NOMO-1 treated with dmso at 0.1 percent for 144 hours (cell line): ENCODE data around the gene ADAM12.
"Not testable (repeated sequence)": the region's sequence is repeated elsewhere in the genome, so short reads cannot be mapped to it uniquely, and the experiment has no call there.

Experiments used
- DNase-seq: peaks from one replicate; lab custom pipeline; 2025; ENCODE audit not compliant: unreplicated experiment; lab: John Stamatoyannopoulos, UW

Gene ADAM12

GRCh38 chr10:126375926-126376554 is 12.2 kb downstream of the ADAM12 start:
- no peak for DNase-seq

- DNase-seq = no peak
Observed at GRCh38 chr10:126375299-126375698, 13.0 kb downstream of the ADAM12 start.

GRCh38 chr10:126374435-126374834 is 13.8 kb downstream of the ADAM12 start:
- no peak for DNase-seq

GRCh38 chr10:126373972-126374371 is 14.3 kb downstream of the ADAM12 start:
- no peak for DNase-seq

- no peak for DNase-seq
Observed at GRCh38 chr10:126373147-126373546, 15.1 kb downstream of the ADAM12 start.

- no peak for DNase-seq
Observed at GRCh38 chr10:126372396-126372795, 15.9 kb downstream of the ADAM12 start.

- DNase-seq = no peak
Observed at GRCh38 chr10:126369125-126369710, 19.1 kb downstream of the ADAM12 start.

- DNase-seq = no peak
Observed at GRCh38 chr10:126357169-126357568, 31.1 kb downstream of the ADAM12 start.

- no peak for DNase-seq
Observed at GRCh38 chr10:126353666-126354065, 34.6 kb downstream of the ADAM12 start.

GRCh38 chr10:126352453-126352852 is 35.8 kb downstream of the ADAM12 start:
- no peak for DNase-seq

GRCh38 chr10:126351021-126351420 is 37.3 kb downstream of the ADAM12 start:
- no peak for DNase-seq

- DNase-seq = no peak
Observed at GRCh38 chr10:126350216-126350992, 37.9 kb downstream of the ADAM12 start.

- DNase-seq = no peak
Observed at GRCh38 chr10:126349676-126350075, 38.6 kb downstream of the ADAM12 start.

- no peak for DNase-seq
Observed at GRCh38 chr10:126349101-126349500, 39.2 kb downstream of the ADAM12 start.

GRCh38 chr10:126343496-126343895 is 44.8 kb downstream of the ADAM12 start:
- DNase-seq = not testable (repeated sequence)

- DNase-seq = no peak
Observed at GRCh38 chr10:126342680-126343079, 45.6 kb downstream of the ADAM12 start.

GRCh38 chr10:126341491-126341890 is 46.8 kb downstream of the ADAM12 start:
- DNase-seq = no peak

- no peak for DNase-seq
Observed at GRCh38 chr10:126337251-126337810, 50.9 kb downstream of the ADAM12 start.

- no peak for DNase-seq
Observed at GRCh38 chr10:126336801-126337200, 51.5 kb downstream of the ADAM12 start.

GRCh38 chr10:126334272-126334671 is 54.0 kb downstream of the ADAM12 start:
- no peak for DNase-seq

GRCh38 chr10:126332576-126332975 is 55.7 kb downstream of the ADAM12 start:
- DNase-seq = no peak

GRCh38 chr10:126331101-126331500 is 57.2 kb downstream of the ADAM12 start:
- no peak for DNase-seq
